Measurements from ENCODE around the gene GPR89B.

GPR89B gene

GRCh38 chr1:147904726-147905125 is 23.5 kb upstream of the GPR89B start:
- H3K27me3 ChIP-seq (replicated peaks; ENCODE audit: control insufficient read depth, insufficient read depth, low read length), result no peaks in the 10 kb centered on the region

DNA sequence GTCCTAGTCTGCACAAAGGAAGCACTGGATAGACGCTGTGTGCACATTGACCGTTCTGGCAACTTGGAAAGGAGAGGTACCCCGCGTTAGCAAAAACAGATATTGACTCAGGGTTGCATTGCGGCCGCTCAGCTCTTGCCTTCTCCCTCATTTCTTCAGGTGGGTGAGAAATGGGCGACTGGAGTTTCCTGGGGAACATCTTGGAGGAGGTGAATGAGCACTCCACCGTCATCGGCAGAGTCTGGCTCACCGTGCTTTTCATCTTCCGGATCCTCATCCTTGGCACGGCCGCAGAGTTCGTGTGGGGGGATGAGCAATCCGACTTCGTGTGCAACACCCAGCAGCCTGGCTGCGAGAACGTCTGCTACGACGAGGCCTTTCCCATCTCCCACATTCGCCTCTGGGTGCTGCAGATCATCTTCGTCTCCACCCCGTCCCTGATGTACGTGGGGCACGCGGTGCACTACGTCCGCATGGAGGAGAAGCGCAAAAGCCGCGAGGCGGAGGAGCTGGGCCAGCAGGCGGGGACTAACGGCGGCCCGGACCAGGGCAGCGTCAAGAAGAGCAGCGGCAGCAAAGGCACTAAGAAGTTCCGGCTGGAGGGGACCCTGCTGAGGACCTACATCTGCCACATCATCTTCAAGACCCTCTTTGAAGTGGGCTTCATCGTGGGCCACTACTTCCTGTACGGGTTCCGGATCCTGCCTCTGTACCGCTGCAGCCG is 20.3 kb upstream of the GPR89B start:
- no peak for DNase-seq (ENCODE audit: extremely low read depth, insufficient read length)
- no peaks in the 10 kb centered on the region for H3K36me3 ChIP-seq (ENCODE audit: control insufficient read depth, insufficient read depth, low read length)
- no peak overlapping the region for H3K4me3 ChIP-seq (replicated peaks; ENCODE audit: low read depth, low read length)
- no peak for TF ChIP-seq CTCF (IDR thresholded peaks at IDR 0.05; ENCODE audit: insufficient read depth, low read length, poor library complexity, severe bottlenecking)
- H3K27me3 ChIP-seq (replicated peaks; ENCODE audit: control insufficient read depth, insufficient read depth, low read length), result no peaks in the 10 kb centered on the region

More at GRCh38 chr1:147904726-147905125, 23.5 kb upstream of the GPR89B start:
- DNase-seq (ENCODE audit: extremely low read depth, insufficient read length), result no peak
- Histone ChIP-seq H3K36me3 (ENCODE audit: control insufficient read depth, insufficient read depth, low read length) (no peaks in the 10 kb centered on the region; the same call in 1 of the 2 replicates), H3K4me3 (replicated peaks; ENCODE audit: low read depth, low read length) (no peak overlapping the region)
- TF ChIP-seq CTCF (IDR thresholded peaks at IDR 0.05; ENCODE audit: insufficient read depth, low read length, poor library complexity, severe bottlenecking), result no peak

- Histone ChIP-seq H3K36me3 (ENCODE audit: control insufficient read depth, insufficient read depth, low read length) (no peaks in the 10 kb centered on the region), H3K4me3 (replicated peaks; ENCODE audit: low read depth, low read length) (no peak overlapping the region), H3K27me3 (replicated peaks; ENCODE audit: control insufficient read depth, insufficient read depth, low read length) (no peaks in the 10 kb centered on the region; the same call in 1 of the 2 replicates)
- DNase-seq (ENCODE audit: extremely low read depth, insufficient read length), result no peak
- no peak for TF ChIP-seq CTCF (IDR thresholded peaks at IDR 0.05; ENCODE audit: insufficient read depth, low read length, poor library complexity, severe bottlenecking)
These were observed 15.7 kb upstream of the GPR89B start for GRCh38 chr1:147912553-147912952.

- Histone ChIP-seq H3K27me3 (replicated peaks; ENCODE audit: control insufficient read depth, insufficient read depth, low read length) (no peaks in the 10 kb centered on the region; the same call in 1 of the 2 replicates), H3K36me3 (ENCODE audit: control insufficient read depth, insufficient read depth, low read length) (no peaks in the 10 kb centered on the region), H3K4me3 (replicated peaks; ENCODE audit: low read depth, low read length) (no peak overlapping the region)
- TF ChIP-seq CTCF (IDR thresholded peaks at IDR 0.05; ENCODE audit: insufficient read depth, low read length, poor library complexity, severe bottlenecking), result no peak
- no peak for DNase-seq (ENCODE audit: extremely low read depth, insufficient read length)
These were observed 14.8 kb upstream of the GPR89B start for GRCh38 chr1:147913362-147913942.

GRCh38 chr1:147919896-147920295 is 8.3 kb upstream of the GPR89B start:
- H3K27me3 ChIP-seq (replicated peaks; ENCODE audit: control insufficient read depth, insufficient read depth, low read length), result no peaks in the 10 kb centered on the region; the same call in 1 of the 2 replicates
- no peak overlapping the region for H3K4me3 ChIP-seq (replicated peaks; ENCODE audit: low read depth, low read length)
- H3K36me3 ChIP-seq (ENCODE audit: control insufficient read depth, insufficient read depth, low read length), result no peaks in the 10 kb centered on the region
- TF ChIP-seq CTCF (IDR thresholded peaks at IDR 0.05; ENCODE audit: insufficient read depth, low read length, poor library complexity, severe bottlenecking), result no peak
- DNase-seq (ENCODE audit: extremely low read depth, insufficient read length), result no peak

Data from GM06990 (cell line).